Choroid plexus epithelial cell (primary cell): ENCODE measurements around the gene ACSM5.
"Not testable (repeated sequence)": the region's sequence is repeated elsewhere in the genome, so short reads cannot be mapped to it uniquely, and the experiment has no call there.

Experiments
- DNase-seq: peaks from one replicate; pipeline ENCODE4 v3.0.0-alpha.2; 2010; ENCODE audit warnings: low read depth
- H3K4me3 ChIP-seq: 2 replicates; pipeline ENCODE4 v1.5.1; 2011; ENCODE audit warnings: low read depth, mild to moderate bottlenecking, control low read depth, low read length, moderate library complexity
- CTCF ChIP-seq: conservative IDR thresholded peaks from 2 replicates; pipeline ENCODE4 v1.5.1; 2011; ENCODE audit warnings: low read depth, mild to moderate bottlenecking, control low read depth, inconsistent platforms, low read length, moderate library complexity

Gene ACSM5

GRCh38 chr16:20441191-20441590 is 31.9 kb downstream of the ACSM5 start:
- no peak overlapping the region for H3K4me3 ChIP-seq
- no peak for DNase-seq
- no peak for TF ChIP-seq CTCF

- DNase-seq, H3K4me3 ChIP-seq: not testable (repeated sequence)
Measured at GRCh38 chr16:20441859-20442258, 32.5 kb downstream of the ACSM5 start.

GRCh38 chr16:20446652-20447393 is 37.5 kb downstream of the ACSM5 start:
- not testable (repeated sequence) for H3K4me3 ChIP-seq, DNase-seq

GRCh38 chr16:20451364-20451763 is 42.0 kb downstream of the ACSM5 start, which contains the start of gene ACSM2A:
TSS of gene ACSM2A (plus strand) at chr16:20451521. CDS start at chr16:20460115, 8,594 bp downstream.
- not testable (repeated sequence) for H3K4me3 ChIP-seq, DNase-seq

- not testable (repeated sequence) for H3K4me3 ChIP-seq, DNase-seq
Measured at GRCh38 chr16:20453633-20454032, 44.3 kb downstream of the ACSM5 start.

- H3K4me3 ChIP-seq, DNase-seq: not testable (repeated sequence)
Measured at GRCh38 chr16:20459227-20459626, 49.9 kb downstream of the ACSM5 start.

- not testable (repeated sequence) for H3K4me3 ChIP-seq, DNase-seq
Measured at GRCh38 chr16:20460313-20460712, 51.0 kb downstream of the ACSM5 start.

- not testable (repeated sequence) for DNase-seq
Measured at GRCh38 chr16:20468954-20469353, 59.6 kb downstream of the ACSM5 start.

GRCh38 chr16:20469930-20470329 is 60.6 kb downstream of the ACSM5 start:
- H3K4me3 ChIP-seq, DNase-seq: not testable (repeated sequence)

More at GRCh38 chr16:20468954-20469353, 59.6 kb downstream of the ACSM5 start:
- H3K4me3 ChIP-seq = not testable (repeated sequence)

- not testable (repeated sequence) for H3K4me3 ChIP-seq, DNase-seq
Measured at GRCh38 chr16:20470732-20471131, 61.4 kb downstream of the ACSM5 start.

- DNase-seq, H3K4me3 ChIP-seq: not testable (repeated sequence)
Measured at GRCh38 chr16:20477188-20477744, 67.9 kb downstream of the ACSM5 start.

- not testable (repeated sequence) for DNase-seq, H3K4me3 ChIP-seq
Measured at GRCh38 chr16:20483989-20484388, 74.7 kb downstream of the ACSM5 start.

- TF ChIP-seq CTCF = no peak
- H3K4me3 ChIP-seq = no peak overlapping the region
- DNase-seq = no peak
Measured at GRCh38 chr16:20484726-20485125, 75.4 kb downstream of the ACSM5 start.
